GM21367 (cell line): ENCODE measurements around the gene RNF144A.

Experiments
- ATAC-seq: cut with Tn5 transposase; IDR thresholded peaks from one replicate; pipeline ENCODE4 v1.9.1; 2021; ENCODE audit not compliant: unreplicated experiment

RNF144A gene

GRCh38 chr2:7018282-7018701 lies 101.1 kb downstream of the RNF144A start:
- ATAC-seq, result no peak

GRCh38 chr2:7018767-7019166 lies 101.6 kb downstream of the RNF144A start:
- ATAC-seq, result no peak

GRCh38 chr2:7019191-7019590 lies 102.0 kb downstream of the RNF144A start:
- ATAC-seq, result no peak

GRCh38 chr2:7020059-7020458 lies 102.8 kb downstream of the RNF144A start:
- ATAC-seq, result no peak

GRCh38 chr2:7020468-7020867 lies 103.3 kb downstream of the RNF144A start:
- ATAC-seq, result no peak

- ATAC-seq, result no peak
Measured at GRCh38 chr2:7020939-7021470, 103.8 kb downstream of the RNF144A start.

- ATAC-seq, result no peak
Measured at GRCh38 chr2:7022492-7023385, 105.5 kb downstream of the RNF144A start.

- ATAC-seq, result no peak
Measured at GRCh38 chr2:7023542-7023941, 106.3 kb downstream of the RNF144A start.

GRCh38 chr2:7024261-7024660 lies 107.0 kb downstream of the RNF144A start:
- no peak for ATAC-seq

GRCh38 chr2:7025082-7025481 lies 107.9 kb downstream of the RNF144A start:
- ATAC-seq, result no peak

- no peak for ATAC-seq
Measured at GRCh38 chr2:7026742-7027141, 109.5 kb downstream of the RNF144A start.

- ATAC-seq, result no peak
Measured at GRCh38 chr2:7027411-7027810, 110.2 kb downstream of the RNF144A start.

- ATAC-seq, result no peak
Measured at GRCh38 chr2:7027956-7028655, 110.9 kb downstream of the RNF144A start.

GRCh38 chr2:7028846-7029245 lies 111.6 kb downstream of the RNF144A start:
- ATAC-seq, result no peak

GRCh38 chr2:7029291-7030059 lies 112.3 kb downstream of the RNF144A start:
- no peak for ATAC-seq

- ATAC-seq, result no peak
Measured at GRCh38 chr2:7030810-7031209, 113.6 kb downstream of the RNF144A start.

- no peak for ATAC-seq
Measured at GRCh38 chr2:7031547-7032245, 114.5 kb downstream of the RNF144A start.

GRCh38 chr2:7032371-7032770 lies 115.2 kb downstream of the RNF144A start:
- no peak for ATAC-seq

GRCh38 chr2:7033136-7033960 lies 116.1 kb downstream of the RNF144A start:
- ATAC-seq, result no peak

- ATAC-seq, result no peak
Measured at GRCh38 chr2:7034303-7034702, 117.1 kb downstream of the RNF144A start.
